Activated T-cell treated with anti-CD3 and anti-CD28 coated beads, Interleukin-2, amount 50 U/mL, for 1 hour (primary cell): ENCODE measurements around the gene TERT.
"Not testable (repeated sequence)": the region's sequence is repeated elsewhere in the genome, so short reads cannot be mapped to it uniquely, and the experiment has no call there.

ENCODE experiments used
- DNase-seq: peaks from one replicate; pipeline ENCODE4 v3.0.0-alpha.2; 2020

Gene TERT

GRCh38 chr5:1294835-1295649 is at the start of gene TERT:
TERT (minus strand) TSS chr5:1295068; CDS start chr5:1294989, 79 bp downstream.
- DNase-seq: peak; percentile 80

- no peak for DNase-seq
These were observed 49.3 kb upstream of the TERT start for GRCh38 chr5:1343931-1344901.

GRCh38 chr5:1343315-1343751 is 48.5 kb upstream of the TERT start:
- DNase-seq: no peak

- DNase-seq: not testable (repeated sequence)
These were observed 47.8 kb upstream of the TERT start for GRCh38 chr5:1342711-1343110.

- no peak for DNase-seq
These were observed 47.4 kb upstream of the TERT start for GRCh38 chr5:1342268-1342667.

GRCh38 chr5:1341863-1342262 is 47.0 kb upstream of the TERT start:
- no peak for DNase-seq

- DNase-seq: not testable (repeated sequence)
These were observed 44.9 kb upstream of the TERT start for GRCh38 chr5:1339818-1340210.

- not testable (repeated sequence) for DNase-seq
These were observed 44.4 kb upstream of the TERT start for GRCh38 chr5:1339139-1339817.

- no peak for DNase-seq
These were observed 43.7 kb upstream of the TERT start for GRCh38 chr5:1338506-1339070.

GRCh38 chr5:1338196-1338490 is 43.3 kb upstream of the TERT start:
- DNase-seq: no peak

- no peak for DNase-seq
These were observed 42.8 kb upstream of the TERT start for GRCh38 chr5:1337489-1338195.

- no peak for DNase-seq
These were observed 42.1 kb upstream of the TERT start for GRCh38 chr5:1336749-1337488.

- DNase-seq: no peak
These were observed 41.3 kb upstream of the TERT start for GRCh38 chr5:1336106-1336561.

GRCh38 chr5:1335540-1336095 is 40.8 kb upstream of the TERT start:
- DNase-seq: no peak

GRCh38 chr5:1334831-1335539 is 40.1 kb upstream of the TERT start:
- no peak for DNase-seq

GRCh38 chr5:1333986-1334385 is 39.1 kb upstream of the TERT start:
- DNase-seq: no peak

GRCh38 chr5:1333286-1333685 is 38.4 kb upstream of the TERT start:
- not testable (repeated sequence) for DNase-seq

GRCh38 chr5:1332461-1333001 is 37.7 kb upstream of the TERT start:
- no peak for DNase-seq

GRCh38 chr5:1331861-1332405 is 37.1 kb upstream of the TERT start:
- DNase-seq: no peak
